NCI-H2196 treated with DMSO at 0.1 percent for 48 hours (cell line): ENCODE data around the gene TTC7B.

Experiments used
- DNase-seq: peaks from one replicate; lab custom pipeline; 2025; ENCODE audit not compliant: unreplicated experiment; lab: John Stamatoyannopoulos, UW

TTC7B gene

DNA sequence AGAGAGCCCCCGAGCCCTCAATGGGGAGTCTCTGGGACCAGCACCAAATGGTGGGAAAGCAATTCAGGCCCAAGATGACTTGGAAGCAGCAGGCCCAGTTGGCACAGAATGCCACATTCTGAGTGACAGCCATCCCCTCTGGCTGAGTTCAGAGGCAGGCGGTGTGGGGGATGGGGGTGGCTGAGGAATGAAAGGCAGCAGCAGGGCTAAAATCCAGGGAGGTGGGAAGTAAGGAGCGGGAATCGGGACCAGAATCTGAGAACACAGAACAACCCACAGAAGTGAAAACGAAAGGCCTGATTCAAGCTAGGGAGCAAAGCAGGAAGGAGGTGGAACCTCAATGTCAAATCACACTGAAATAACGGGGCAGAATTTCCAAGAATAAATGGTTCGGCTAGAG is 248.2 kb downstream of the TTC7B start:
- no peak for DNase-seq

GRCh38 chr14:90567191-90567590 is 249.0 kb downstream of the TTC7B start:
- no peak for DNase-seq

DNA sequence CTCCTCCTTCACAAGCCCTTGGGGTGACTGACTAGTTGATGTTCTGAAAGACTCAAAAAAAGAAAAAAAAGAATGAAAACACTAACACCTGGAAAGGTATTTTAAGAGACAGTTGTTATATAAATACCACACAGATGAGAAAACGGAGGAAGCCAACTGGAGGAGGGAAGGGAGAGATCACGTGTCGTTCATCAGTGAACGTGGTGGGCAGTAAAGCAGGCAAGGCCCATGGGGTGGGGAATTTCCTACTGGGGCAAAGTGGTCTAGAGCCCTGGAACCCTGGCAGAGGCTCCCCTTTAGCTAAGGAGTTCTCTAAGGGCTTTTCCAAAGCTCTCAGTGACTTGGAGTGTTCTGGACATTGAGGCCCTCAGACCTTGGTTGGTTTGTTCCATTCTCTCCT is 249.7 kb downstream of the TTC7B start:
- DNase-seq: no peak

- no peak for DNase-seq
Observed at GRCh38 chr14:90564496-90564895, 251.7 kb downstream of the TTC7B start.

DNA sequence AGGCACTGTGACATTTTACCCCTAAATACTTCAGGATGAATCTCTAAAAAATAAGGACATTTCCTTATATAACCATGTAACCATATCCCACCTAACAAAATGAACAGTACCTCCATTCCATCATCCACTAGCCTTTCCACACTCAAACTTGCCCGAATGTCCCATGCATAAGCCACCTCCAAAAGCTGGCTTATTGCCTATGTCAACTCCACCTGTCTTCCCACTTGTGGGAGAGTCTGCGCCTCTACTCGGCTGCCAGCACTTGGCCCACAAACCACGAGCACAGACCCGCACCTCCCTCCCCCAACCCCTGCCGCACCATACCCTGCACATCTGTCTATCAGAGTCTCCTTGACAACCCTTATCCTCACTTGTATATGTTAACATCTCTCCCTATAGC is 253.6 kb downstream of the TTC7B start:
- no peak for DNase-seq

DNA sequence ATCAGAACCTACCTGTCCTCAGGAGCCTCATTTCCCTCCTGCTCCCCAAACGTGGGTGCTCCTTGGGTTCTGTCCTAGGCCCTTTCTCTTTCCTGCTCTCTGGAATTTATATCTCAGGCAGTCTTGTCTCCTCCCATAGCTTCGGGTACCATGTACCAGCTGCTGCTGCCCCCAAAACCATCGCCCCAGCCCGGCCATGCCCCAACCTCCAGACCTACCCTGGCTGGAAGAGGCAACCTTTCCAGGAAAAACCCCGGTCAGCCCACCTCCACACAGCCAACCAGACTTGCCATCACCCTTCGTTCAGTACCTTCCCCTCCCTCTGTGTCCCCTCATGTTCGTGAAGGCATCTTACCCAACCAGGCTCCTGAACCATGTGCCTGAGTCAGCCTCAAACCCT is 254.3 kb downstream of the TTC7B start:
- no peak for DNase-seq

DNA sequence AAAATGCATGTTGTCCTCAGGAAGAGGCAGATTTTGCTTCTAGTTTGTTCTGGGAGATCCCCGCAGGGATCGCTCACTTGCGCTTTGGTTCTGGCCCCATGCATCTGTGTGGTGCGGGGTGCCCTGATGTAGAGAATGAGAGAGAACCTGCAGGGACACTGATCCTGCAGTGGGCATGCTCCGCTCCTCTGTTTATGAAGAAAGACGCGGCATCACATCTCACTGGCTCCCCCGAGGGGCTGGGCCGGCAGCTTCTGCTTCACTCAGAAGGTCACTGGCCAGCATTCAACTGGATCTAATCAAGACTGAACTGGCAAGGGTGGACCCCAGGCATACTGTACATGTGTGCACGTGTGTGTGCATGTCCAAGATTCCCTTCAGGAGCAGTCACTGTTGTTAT is 255.2 kb downstream of the TTC7B start:
- DNase-seq: no peak

DNA sequence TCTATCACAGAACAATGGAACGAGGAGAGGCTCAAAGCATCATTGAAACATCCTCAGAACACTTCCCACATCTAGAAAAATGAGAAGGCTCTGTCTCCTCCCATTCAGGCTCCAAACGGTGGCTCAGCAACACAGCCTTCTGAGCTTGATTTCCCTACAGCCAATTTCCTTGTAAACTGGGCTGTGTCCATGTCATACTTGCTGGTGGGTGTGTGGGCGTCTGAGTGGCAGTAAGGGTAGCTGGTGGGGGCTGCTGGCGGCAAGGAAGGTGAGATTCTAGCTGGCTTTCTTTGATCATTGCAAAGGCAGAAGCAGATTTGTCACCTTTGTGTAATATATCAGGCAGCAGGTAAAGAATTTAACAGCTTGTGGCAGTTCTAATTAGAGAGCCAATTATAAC is 255.7 kb downstream of the TTC7B start:
- no peak for DNase-seq

- no peak for DNase-seq
Observed at GRCh38 chr14:90559811-90560492, 256.3 kb downstream of the TTC7B start.

DNA sequence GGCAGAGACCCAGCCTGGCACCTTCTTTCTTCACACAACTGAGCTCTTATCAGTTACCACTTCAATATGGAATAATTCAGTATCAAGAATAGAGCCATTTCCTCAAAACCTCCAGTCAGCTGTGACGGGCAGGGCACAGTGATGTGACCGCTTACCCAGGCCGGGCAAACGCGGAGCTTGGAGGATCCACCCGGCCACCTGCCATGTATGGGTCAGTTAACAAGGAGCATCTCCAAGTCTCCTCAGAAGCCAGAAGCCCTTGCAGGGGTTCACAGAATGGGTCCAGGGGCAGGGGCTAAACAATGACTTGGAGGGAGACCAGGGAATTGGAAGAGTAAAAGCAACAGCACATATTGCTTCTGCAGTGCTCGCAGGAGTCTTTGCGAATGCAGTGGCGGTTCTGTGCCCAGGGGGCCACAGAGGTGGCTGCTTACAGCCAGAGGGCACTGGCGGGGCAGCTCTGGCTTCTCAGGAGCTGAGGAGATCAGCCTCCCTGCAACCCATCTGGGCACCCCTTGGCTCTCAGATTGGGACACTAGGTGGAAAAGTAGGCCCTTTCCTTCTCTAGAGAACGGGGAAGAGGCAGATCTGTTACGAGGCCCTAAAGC is 257.1 kb downstream of the TTC7B start:
- DNase-seq: no peak

- DNase-seq: no peak
Observed at GRCh38 chr14:90558041-90558982, 257.9 kb downstream of the TTC7B start.

DNA sequence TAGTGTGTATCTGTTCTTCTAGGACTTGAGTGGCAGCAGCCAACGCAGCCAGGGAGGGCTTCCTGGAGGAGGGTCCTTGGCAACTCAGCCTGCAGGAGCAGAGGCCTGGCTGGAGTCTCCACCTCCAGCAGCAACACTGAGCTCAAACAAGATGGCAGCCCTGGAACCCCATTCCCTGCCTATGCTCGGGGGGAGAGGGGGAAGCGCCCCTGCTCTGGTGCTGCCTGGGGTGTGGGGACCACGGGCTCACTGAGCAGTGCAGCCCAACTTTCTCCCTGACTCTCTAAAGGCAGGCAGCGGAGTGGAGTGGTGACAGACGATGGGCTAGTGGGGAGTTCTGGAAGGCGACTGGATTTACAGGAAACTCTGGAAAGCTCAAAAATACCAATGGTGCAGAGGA is 258.7 kb downstream of the TTC7B start:
- no peak for DNase-seq

DNA sequence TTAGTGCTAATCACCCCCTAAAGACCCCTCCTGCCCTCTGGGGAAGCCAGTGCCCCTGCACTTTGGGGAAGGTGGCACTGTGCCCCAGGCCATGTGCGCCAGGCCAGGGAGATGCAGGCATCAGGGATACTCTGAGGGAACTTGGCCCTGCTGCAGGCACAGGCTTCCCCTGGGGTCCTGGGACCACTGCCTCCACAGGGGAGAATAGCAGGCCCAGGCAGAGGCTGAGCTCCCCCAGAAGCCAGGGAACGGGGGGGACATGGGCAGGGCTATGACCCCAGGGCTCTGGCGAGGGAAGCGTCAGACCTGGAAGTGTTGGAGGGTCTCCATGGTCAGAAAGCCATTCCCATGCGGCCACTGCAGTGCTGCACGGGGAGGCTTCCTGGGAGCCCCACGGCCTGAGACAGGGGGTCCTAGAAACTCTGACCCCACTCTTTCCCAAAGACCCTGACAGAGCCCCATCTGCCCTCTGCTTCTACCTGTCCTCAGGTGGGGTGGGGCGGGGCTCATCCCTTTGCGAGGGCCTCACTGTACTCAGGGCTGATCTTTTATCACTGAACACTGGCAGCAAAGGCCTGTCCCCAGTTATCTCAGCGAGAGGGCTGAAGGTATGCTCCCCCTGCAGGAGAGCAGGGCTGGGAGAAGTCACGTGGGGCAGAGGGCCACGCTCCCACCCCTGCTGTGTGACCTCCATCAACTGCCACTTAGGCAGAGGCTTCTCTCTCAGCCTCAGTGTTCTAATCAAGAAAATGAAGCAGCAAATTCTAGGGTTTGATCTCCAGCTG is 259.4 kb downstream of the TTC7B start:
- DNase-seq: no peak

DNA sequence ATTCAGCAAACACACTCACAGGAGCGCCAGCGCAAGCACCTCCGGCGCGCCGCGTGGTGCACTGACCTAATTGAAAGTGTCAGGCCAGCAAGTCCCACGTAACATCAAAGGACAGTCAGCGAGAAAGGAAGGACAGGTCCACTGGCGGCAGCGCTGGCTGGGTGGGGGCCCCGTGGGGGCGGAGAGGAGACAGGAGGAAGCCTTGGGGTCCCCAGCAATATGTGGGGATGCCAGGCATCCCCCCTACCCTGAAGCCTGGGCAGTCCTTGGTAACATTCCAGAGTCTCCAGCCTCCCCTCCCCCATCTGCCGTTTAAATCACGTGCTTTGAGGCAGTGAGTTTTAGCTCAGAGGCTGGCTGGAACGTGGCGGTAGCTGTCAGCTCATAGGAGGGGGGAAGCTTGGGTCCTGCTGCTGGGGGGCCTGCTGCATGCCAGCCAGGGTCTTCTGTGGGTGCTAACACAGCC is 260.2 kb downstream of the TTC7B start:
- no peak for DNase-seq

DNA sequence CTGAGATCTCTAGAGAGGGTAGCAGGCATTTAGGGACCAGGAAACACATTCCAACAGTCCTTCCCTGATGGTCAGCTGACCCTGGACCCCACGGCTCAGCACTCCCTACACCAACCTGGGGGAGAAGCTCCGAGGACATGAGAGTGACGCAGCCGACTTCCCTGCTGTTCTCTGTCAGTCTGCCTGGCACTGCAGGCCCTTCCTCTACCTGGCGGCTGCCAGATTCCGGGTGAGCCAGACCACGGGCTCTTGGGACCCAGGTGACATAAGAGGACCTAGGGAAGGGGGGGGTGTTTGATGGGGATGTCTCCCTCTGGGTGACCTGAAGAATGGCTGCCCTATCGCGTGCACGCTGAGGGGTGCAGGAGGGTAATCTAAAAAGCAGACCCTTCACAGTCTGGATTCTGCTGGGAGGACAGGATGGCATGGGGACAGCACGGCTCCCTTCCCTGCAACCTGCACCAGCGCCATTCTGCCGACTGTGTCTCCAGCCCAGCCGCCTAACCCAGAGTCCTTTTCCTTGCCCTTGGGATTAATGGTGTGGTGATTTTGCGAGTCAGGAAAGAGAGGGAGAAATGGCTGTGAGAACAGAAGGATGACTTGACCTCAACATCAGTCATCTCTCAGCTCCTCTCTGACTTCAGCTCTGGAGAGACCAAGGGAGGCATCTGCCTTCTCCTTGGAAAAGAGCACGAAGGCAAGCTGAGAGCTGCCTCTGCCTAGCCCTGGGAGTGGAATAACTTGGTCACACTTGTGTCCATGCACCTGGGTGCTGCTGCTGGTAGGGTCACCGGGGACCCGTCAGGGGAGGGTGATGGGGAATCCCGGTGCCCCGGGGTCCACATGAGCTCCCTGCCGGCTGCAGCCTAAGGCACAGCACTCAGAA is 260.9 kb downstream of the TTC7B start:
- no peak for DNase-seq

DNA sequence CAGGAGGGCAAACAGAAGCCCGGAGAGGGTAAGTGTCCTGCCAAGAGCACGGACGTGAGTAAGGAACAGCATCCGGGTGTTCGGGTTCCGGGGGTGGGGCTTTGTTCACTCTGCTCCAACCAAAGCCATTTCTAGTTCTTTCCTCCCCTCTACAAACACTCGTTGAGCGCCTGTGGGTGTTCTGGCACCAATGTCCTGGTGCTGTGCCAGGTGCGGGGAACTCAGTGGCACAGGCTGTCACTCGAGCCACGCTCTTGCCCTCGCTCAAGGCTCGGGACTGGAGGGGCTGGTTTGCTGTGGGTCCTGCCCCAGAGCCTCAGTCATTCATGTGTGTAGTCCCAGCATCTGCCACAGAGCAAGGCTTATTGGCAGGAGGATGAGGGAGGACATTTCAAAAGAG is 261.9 kb downstream of the TTC7B start:
- no peak for DNase-seq

- DNase-seq: no peak
Observed at GRCh38 chr14:90553921-90554336, 262.3 kb downstream of the TTC7B start.

DNA sequence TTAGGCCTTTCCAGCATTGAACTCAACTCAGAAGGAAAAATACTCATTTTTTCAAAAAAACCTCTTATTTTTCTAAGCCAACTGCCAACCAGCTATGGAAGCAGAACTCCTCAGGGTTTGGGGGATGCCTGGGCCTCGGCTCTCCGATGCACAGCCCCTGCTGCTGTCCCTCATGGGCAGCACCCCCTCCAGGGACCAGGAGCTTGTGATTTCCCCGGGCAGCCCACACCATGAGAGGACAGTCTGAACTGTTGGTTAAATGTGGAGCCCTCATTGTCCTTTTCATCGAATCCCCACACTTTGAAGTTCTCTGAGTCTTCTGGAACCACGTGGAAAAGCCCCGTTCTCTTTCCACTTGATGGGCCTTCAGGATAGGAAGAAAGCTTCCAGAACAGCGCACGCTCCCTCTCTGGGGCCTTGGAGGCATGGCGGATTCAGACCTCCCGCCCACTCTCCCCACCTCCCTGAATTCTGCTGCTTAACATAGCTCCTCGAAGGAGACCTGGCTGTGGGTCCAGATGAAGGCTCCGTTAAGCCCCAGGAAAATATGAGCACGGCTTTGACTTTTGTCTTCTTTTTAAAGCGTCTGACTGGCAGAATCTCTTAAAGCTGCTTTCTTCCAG is 262.8 kb downstream of the TTC7B start:
- DNase-seq: no peak

DNA sequence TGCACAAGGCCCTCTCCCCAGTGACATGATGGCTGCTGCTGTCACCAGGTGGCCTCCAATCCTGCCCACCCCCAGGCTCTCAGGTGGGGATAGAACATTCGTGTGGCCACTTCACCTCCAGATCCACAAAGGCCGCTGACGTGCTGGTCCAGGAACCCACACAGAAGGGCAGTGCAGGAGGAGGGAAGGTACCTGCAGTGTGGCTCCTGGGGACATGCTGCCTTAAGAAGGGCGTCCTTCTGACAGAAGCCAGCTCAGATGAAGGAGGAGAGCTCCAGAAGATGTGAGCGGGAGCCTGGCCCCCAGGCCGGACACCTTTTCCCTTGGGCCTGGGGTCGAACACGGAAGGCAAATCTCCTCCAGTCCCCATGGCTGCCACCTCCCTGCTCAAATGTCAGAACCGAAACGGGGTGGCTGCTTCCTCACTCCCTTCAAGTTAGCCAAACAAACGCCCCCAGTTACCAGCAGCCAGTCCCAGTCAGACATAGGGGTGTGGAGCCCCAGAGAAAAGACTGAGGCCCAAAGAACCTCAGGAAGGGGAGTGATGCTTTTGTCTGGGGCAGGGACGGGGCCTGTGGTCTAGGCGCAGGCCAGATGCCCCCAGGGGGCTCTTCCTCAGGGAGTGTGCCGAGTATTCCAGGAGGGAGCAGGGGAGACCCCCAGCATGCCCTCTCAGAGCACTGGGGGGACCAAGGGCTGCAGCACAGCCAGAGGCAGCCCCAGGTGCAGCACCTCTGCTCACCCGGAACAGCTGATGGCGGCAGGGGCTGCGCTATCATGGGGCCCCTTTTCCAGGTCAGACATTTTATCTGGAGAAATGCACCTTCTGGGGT is 263.5 kb downstream of the TTC7B start:
- no peak for DNase-seq
